Measurements from ENCODE around the gene USP6NL.
"Not testable (repeated sequence)": the region's sequence is repeated elsewhere in the genome, so short reads cannot be mapped to it uniquely, and the experiment has no call there.

The USP6NL gene

GRCh38 chr10:11511321-11511720, 100.1 kb downstream of the USP6NL start:
- no peak for DNase-seq

- DNase-seq: no peak
Observed at GRCh38 chr10:11510736-11511135, 100.7 kb downstream of the USP6NL start.

- DNase-seq: no peak
Observed at GRCh38 chr10:11510281-11510680, 101.2 kb downstream of the USP6NL start.

GRCh38 chr10:11509036-11509435, 102.4 kb downstream of the USP6NL start:
- no peak for DNase-seq

- DNase-seq: no peak
Observed at GRCh38 chr10:11506247-11506789, 105.1 kb downstream of the USP6NL start.

- no peak for DNase-seq
Observed at GRCh38 chr10:11505639-11506038, 105.8 kb downstream of the USP6NL start.

GRCh38 chr10:11504566-11505285, 106.7 kb downstream of the USP6NL start:
- DNase-seq: no peak

GRCh38 chr10:11501600-11501999, 109.8 kb downstream of the USP6NL start:
- no peak for DNase-seq

- DNase-seq: no peak
Observed at GRCh38 chr10:11499425-11500071, 111.9 kb downstream of the USP6NL start.

- no peak for DNase-seq
Observed at GRCh38 chr10:11498399-11498798, 113.1 kb downstream of the USP6NL start.

GRCh38 chr10:11494923-11495322, 116.5 kb downstream of the USP6NL start:
- DNase-seq: not testable (repeated sequence)

- no peak for DNase-seq
Observed at GRCh38 chr10:11493646-11494045, 117.8 kb downstream of the USP6NL start.

GRCh38 chr10:11491087-11491486, 120.4 kb downstream of the USP6NL start:
- no peak for DNase-seq

- DNase-seq: no peak
Observed at GRCh38 chr10:11489591-11489990, 121.9 kb downstream of the USP6NL start.

- no peak for DNase-seq
Observed at GRCh38 chr10:11488126-11488525, 123.3 kb downstream of the USP6NL start.

GRCh38 chr10:11483201-11484148, 128.0 kb downstream of the USP6NL start:
- DNase-seq: no peak

- no peak for DNase-seq
Observed at GRCh38 chr10:11482306-11482705, 129.1 kb downstream of the USP6NL start.

GRCh38 chr10:11480687-11481086, 130.8 kb downstream of the USP6NL start:
- no peak for DNase-seq

- DNase-seq: no peak
Observed at GRCh38 chr10:11479300-11479699, 132.2 kb downstream of the USP6NL start.

- DNase-seq: no peak
Observed at GRCh38 chr10:11478807-11479206, 132.6 kb downstream of the USP6NL start.

GRCh38 chr10:11475831-11476434, 135.5 kb downstream of the USP6NL start:
- DNase-seq: no peak

- DNase-seq: no peak
Observed at GRCh38 chr10:11473128-11473760, 138.2 kb downstream of the USP6NL start.

All from NCI-H187 treated with DMSO at 0.1 percent for 48 hours (cell line).